IPS-NIHi11 (cell line): ENCODE data around the gene COMMD3.

Source experiments
- DNase-seq: peaks from one replicate; pipeline ENCODE4 v3.0.0; 2012; ENCODE audit warnings: mixed read lengths, low spot score

Gene COMMD3

GRCh38 chr10:22366771-22367170, 50.6 kb downstream of the COMMD3 start:
- no peak for DNase-seq

- no peak for DNase-seq
Measured at GRCh38 chr10:22367471-22367870, 51.3 kb downstream of the COMMD3 start.

- no peak for DNase-seq
Measured at GRCh38 chr10:22368402-22368801, 52.2 kb downstream of the COMMD3 start.

- no peak for DNase-seq
Measured at GRCh38 chr10:22368981-22369380, 52.8 kb downstream of the COMMD3 start.

GRCh38 chr10:22369434-22370072, 53.4 kb downstream of the COMMD3 start:
- DNase-seq, result no peak
